K562 (cell line): Measurements from ENCODE around the gene ADAMTS2. TPM values are rescaled to one million over a fixed set of nuclear protein-coding genes. Genes with fewer than 3 reads are reported as not detected.

Experiments
- ATAC-seq: fragments of 200-7000 bp; cut with Tn5 transposase; 3 replicates; pipeline ENCODE4 v1.9.1; 2020; ENCODE audit warnings: moderate library complexity
- BruUV-seq: library from RNA; stranded (reverse); fragments of 400-500 nt; replicated peaks from 2 replicates; lab custom pipeline; 2021; lab: Mats Ljungman, UMichigan
- CTCF ChIA-PET: fragments of 300-600 bp; formaldehyde crosslinking; extraction: SDS; loops from one replicate; lab custom pipeline; 2021; ENCODE audit warnings: low intra/inter-chr PET ratio; lab: Yijun Ruan, JAX
- POLR2A ChIA-PET: fragments of 300-600, 350-650 bp; sonication (Branson Sonifier 250); formaldehyde crosslinking; extraction: SDS; loops from one replicate; lab custom pipeline; 2021; ENCODE audit warnings: antibody characterized with exemption, inconsistent platforms; lab: Yijun Ruan, JAX
- DNase-seq, 4 experiments: peaks; one replicate each; pipeline versions ENCODE4 v3.0.0 to v3.0.0-alpha.2; 2011 to 2018; ENCODE audit warnings: low spot score in 3 of 4, mixed read lengths in 3 of 4; ENCODE audit errors: extremely low read depth in 1 of 4
- FAIRE-seq: peaks from 2 replicates; lab custom pipeline; 2011; peaks lifted over from hg19 to GRCh38; lab: Jason Lieb, UNC
- H2AFZ ChIP-seq: 2 replicates; pipeline ENCODE4 v1.6.0; 2011; ENCODE audit warnings: low read depth, low read length, control low read depth, inconsistent platforms
- H3K27ac ChIP-seq: fragments of 200-600 bp; 3 replicates; pipeline ENCODE4 v1.8.0; 2011; ENCODE audit warnings: low read depth, mild to moderate bottlenecking, control low read depth, inconsistent platforms, low read length, moderate library complexity, mixed read lengths; ENCODE audit errors: extremely low read depth
- H3K27me3 ChIP-seq, 2 experiments: fragments of 300-600 bp in 1 of 2; 2 replicates in 1 of 2; 3 replicates in 1 of 2; pipeline versions ENCODE4 v1.6.0 to v1.8.0; 2011; ENCODE audit warnings: inconsistent platforms in 2 of 2, low read length in 2 of 2, mild to moderate bottlenecking in 1 of 2, mixed read lengths in 1 of 2, moderate library complexity in 1 of 2; ENCODE audit not compliant: control insufficient read depth in 2 of 2, insufficient read depth in 2 of 2
- H3K36me3 ChIP-seq: fragments of 300-600 bp; 3 replicates; pipeline ENCODE4 v1.8.0; 2011; ENCODE audit warnings: mild to moderate bottlenecking, low read length, inconsistent platforms; ENCODE audit not compliant: control insufficient read depth, insufficient read depth
- H3K4me1 ChIP-seq, 2 experiments: fragments of 200-600 bp in 1 of 2; replicated peaks in 1 of 2; 2 replicates in 1 of 2; 3 replicates in 1 of 2; pipeline versions ENCODE4 v1.5.1 to v1.8.0; 2011; ENCODE audit warnings: inconsistent platforms in 2 of 2, low read length in 2 of 2, mild to moderate bottlenecking in 1 of 2, mixed read lengths in 1 of 2, moderate library complexity in 1 of 2; ENCODE audit not compliant: control insufficient read depth in 2 of 2, insufficient read depth in 2 of 2
- H3K4me2 ChIP-seq: 2 replicates; pipeline ENCODE4 v1.6.1; 2011; ENCODE audit warnings: low read length, control low read depth, inconsistent platforms, mixed read lengths; ENCODE audit not compliant: insufficient read depth
- H3K4me3 ChIP-seq: fragments of 200-600 bp; sonication (generic), shearing (Covaris generic); 2 replicates; pipeline ENCODE4 v1.5.1; 2016; ENCODE audit warnings: control low read depth, inconsistent platforms
- H3K79me2 ChIP-seq: fragments of 200-600 bp; 3 replicates; pipeline ENCODE4 v1.8.0; 2011; ENCODE audit warnings: low read length, inconsistent platforms; ENCODE audit not compliant: control insufficient read depth, insufficient read depth
- H3K9ac ChIP-seq, 2 experiments: 2 replicates each; pipeline versions ENCODE4 v1.6.0 to v1.6.1; 2011; ENCODE audit warnings: low read depth in 2 of 2, low read length in 2 of 2, control low read depth in 1 of 2, inconsistent platforms in 1 of 2, mild to moderate bottlenecking in 1 of 2, mixed read lengths in 1 of 2; ENCODE audit not compliant: insufficient read depth in 1 of 2
- H3K9me1 ChIP-seq: one replicate; pipeline ENCODE4 v1.6.0; 2011; ENCODE audit warnings: inconsistent platforms, mild to moderate bottlenecking, low read length, moderate library complexity; ENCODE audit not compliant: control insufficient read depth, insufficient read depth
- H3K9me3 ChIP-seq: replicated peaks from 2 replicates; pipeline ENCODE4 v1.5.1; 2011; ENCODE audit warnings: low read depth, low read length, inconsistent platforms; ENCODE audit not compliant: control insufficient read depth, insufficient read depth
- H4K20me1 ChIP-seq: replicated peaks from 2 replicates; pipeline ENCODE4 v1.6.1; 2011; ENCODE audit warnings: low read length, inconsistent platforms, mixed read lengths; ENCODE audit not compliant: control insufficient read depth, insufficient read depth
- ATF1 ChIP-seq, 2 experiments: fragments of 450-650 bp in 1 of 2; IDR thresholded peaks; 2 replicates each; pipeline ENCODE4 v1.6.1; 2016; ENCODE audit warnings: missing compliant biosample characterization in 1 of 2, missing genetic modification characterization in 1 of 2
- ELF2 ChIP-seq: fragments of 250-450 bp; sonication (Bioruptor Pico); IDR thresholded peaks from 2 replicates; pipeline ENCODE4 v1.5.0; 2021; ENCODE audit warnings: mild to moderate bottlenecking
- EP400 ChIP-seq: fragments of 450-650 bp; IDR thresholded peaks from 2 replicates; pipeline ENCODE4 v1.6.1; 2017; ENCODE audit warnings: antibody characterized with exemption, mild to moderate bottlenecking, moderate library complexity
- GATA2 ChIP-seq: sonication (generic); formaldehyde crosslinking; IDR thresholded peaks from 2 replicates; pipeline ENCODE4 v1.4.0; 2020; ENCODE audit warnings: mild to moderate bottlenecking, missing genetic modification reagents
- HDAC3 ChIP-seq: fragments of 450-650 bp; IDR thresholded peaks from 2 replicates; pipeline ENCODE4 v1.6.1; 2018; ENCODE audit warnings: borderline replicate concordance, mild to moderate bottlenecking, moderate library complexity; ENCODE audit not compliant: partially characterized antibody
- NEUROD1 ChIP-seq: fragments of 150-350 bp; IDR thresholded peaks from 2 replicates; pipeline ENCODE4 v1.6.1; 2014; ENCODE audit warnings: borderline replicate concordance, low read length, low read depth; ENCODE audit not compliant: partially characterized antibody
- SMARCC2 ChIP-seq: fragments of 450-650 bp; IDR thresholded peaks from 2 replicates; pipeline ENCODE4 v1.6.1; 2017; ENCODE audit warnings: antibody characterized with exemption, moderate library complexity, mild to moderate bottlenecking, low read depth
- TAL1 ChIP-seq: fragments of 450-650 bp; IDR thresholded peaks from 2 replicates; pipeline ENCODE4 v1.6.1; 2016; ENCODE audit warnings: mild to moderate bottlenecking
- ZNF347 ChIP-seq: fragments of 450-650 bp; formaldehyde crosslinking; IDR thresholded peaks from 2 replicates; pipeline ENCODE4 v1.4.0; 2020; ENCODE audit warnings: low read depth, mild to moderate bottlenecking, moderate library complexity
- WGBS: fragments of 100-300 bp; shearing (Covaris generic); methylation state at CpG from one replicate; pipeline ENCODE4 v1.1.6; 2016; ENCODE audit warnings: low coverage, mixed read lengths; ENCODE audit not compliant: insufficient coverage; ENCODE audit errors: missing lambda C conversion rate; 5-methylcytosine and 5-hydroxymethylcytosine counted together
- in situ Hi-C: fragments of 300-500 bp; cut with MboI; formaldehyde crosslinking; loops from 4 replicates; pipeline ENCODE4 v1.15.0; 2018; ENCODE audit warnings: inconsistent platforms, mixed read lengths
- intact Hi-C: fragments of 100-400 bp; cut with micrococcal nuclease; formaldehyde crosslinking; loops from 2 replicates; pipeline ENCODE4 v1.14.2; 2022
- polyA plus RNA-seq, 8 experiments: library from polyadenylated mRNA; depleted of rRNA in 4 of 8; stranded (reverse) in 5 of 8; unstranded in 3 of 8; fragments of >200 nt; fragmentation: Nextera tagmentation in 2 of 8; fragmentation: Illumina TruSeq in 1 of 8; extraction: Ambion mirVana in 2 of 8; extraction: Trizol in 1 of 8; gene quantifications; 2 replicates each; pipeline versions ENCODE4 v1.2.1 to v1.2.3, GENCODE V29; 2011 to 2014; ENCODE audit warnings: inconsistent platforms in 1 of 8, missing spikeins in 1 of 8
- total RNA-seq, 7 experiments: library from RNA; depleted of rRNA in 6 of 7; stranded (reverse); fragments of >200 nt in 6 of 7; fragmentation: Illumina TruSeq in 2 of 7; extraction: Trizol in 2 of 7; gene quantifications; 2 replicates each; pipeline versions ENCODE4 v1.2.1 to v1.2.3, GENCODE V29; 2011 to 2021; ENCODE audit warnings: low replicate concordance in 1 of 7
- TF ChIP-seq, protein P1 (sequence below): fragments of 250-450 bp; sonication (Bioruptor Pico); IDR thresholded peaks from 2 replicates; pipeline ENCODE4 v1.5.0; 2020; ENCODE audit warnings: mild to moderate bottlenecking

The ADAMTS2 gene
- total and polyA plus RNA-seq, 9 of the 15 experiments (the other 6 are each of a cell fraction or from before 2014, with no cell fraction given), result not detected

DNA sequence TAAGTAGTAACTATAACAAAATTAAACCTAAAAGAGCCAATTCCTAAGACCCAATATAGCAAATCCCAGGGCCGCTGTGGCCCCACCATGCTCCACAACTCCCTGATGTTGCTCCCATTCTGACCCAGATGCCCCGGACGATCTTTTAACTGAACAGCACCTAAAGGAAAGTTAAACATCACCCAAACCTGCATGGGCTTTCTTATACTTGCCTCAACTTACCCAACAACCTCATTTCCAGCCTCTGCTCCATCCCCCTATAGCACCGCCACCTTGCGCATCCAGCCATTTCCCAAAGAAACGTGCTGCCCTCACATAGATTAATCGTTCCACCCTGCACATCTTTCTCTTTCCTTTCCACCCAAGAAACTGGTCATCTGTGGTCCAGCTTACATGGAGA, 230.5 kb downstream of the ADAMTS2 start:
- H3K9me3 ChIP-seq, result no peaks in the 10 kb centered on the region
- H3K79me2 ChIP-seq, result no peaks in the 10 kb centered on the region
- TF ChIP-seq TAL1 (no peak), SMARCC2 (no peak)
- TF ChIP-seq, protein P1, sequence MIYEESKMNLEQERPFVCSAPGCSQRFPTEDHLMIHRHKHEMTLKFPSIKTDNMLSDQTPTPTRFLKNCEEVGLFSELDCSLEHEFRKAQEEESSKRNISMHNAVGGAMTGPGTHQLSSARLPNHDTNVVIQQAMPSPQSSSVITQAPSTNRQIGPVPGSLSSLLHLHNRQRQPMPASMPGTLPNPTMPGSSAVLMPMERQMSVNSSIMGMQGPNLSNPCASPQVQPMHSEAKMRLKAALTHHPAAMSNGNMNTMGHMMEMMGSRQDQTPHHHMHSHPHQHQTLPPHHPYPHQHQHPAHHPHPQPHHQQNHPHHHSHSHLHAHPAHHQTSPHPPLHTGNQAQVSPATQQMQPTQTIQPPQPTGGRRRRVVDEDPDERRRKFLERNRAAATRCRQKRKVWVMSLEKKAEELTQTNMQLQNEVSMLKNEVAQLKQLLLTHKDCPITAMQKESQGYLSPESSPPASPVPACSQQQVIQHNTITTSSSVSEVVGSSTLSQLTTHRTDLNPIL (CRISPR knock-in tag), result no peak
- intact Hi-C loops, result no loop called here
- ChIA-PET CTCF (no interaction called here), POLR2A (no interaction called here)
- H2AFZ ChIP-seq, result no peak overlapping the region
- no peak overlapping the region for H3K4me2 ChIP-seq
- no peak overlapping the region for H3K4me3 ChIP-seq
- DNase-seq (no peak), ATAC-seq (no peak), FAIRE-seq (no peak)
- WGBS, result 6% methylated on average over 6 of the region's 7 CpGs
- BruUV-seq, result no TSS peak
- no peaks in the 10 kb centered on the region for H3K4me1 ChIP-seq
- no peaks in the 10 kb centered on the region for H3K36me3 ChIP-seq
- in situ Hi-C loops, result no loop called here
- no peaks in the 10 kb centered on the region for H4K20me1 ChIP-seq
- no peak overlapping the region for H3K9ac ChIP-seq
- H3K27ac ChIP-seq, result no peak overlapping the region
- no peaks in the 10 kb centered on the region for H3K9me1 ChIP-seq
- peaks cover 0 to 21% of the 10 kb centered on the region in 2 experiments; a peak in 2 of 5 replicates for H3K27me3 ChIP-seq

DNA sequence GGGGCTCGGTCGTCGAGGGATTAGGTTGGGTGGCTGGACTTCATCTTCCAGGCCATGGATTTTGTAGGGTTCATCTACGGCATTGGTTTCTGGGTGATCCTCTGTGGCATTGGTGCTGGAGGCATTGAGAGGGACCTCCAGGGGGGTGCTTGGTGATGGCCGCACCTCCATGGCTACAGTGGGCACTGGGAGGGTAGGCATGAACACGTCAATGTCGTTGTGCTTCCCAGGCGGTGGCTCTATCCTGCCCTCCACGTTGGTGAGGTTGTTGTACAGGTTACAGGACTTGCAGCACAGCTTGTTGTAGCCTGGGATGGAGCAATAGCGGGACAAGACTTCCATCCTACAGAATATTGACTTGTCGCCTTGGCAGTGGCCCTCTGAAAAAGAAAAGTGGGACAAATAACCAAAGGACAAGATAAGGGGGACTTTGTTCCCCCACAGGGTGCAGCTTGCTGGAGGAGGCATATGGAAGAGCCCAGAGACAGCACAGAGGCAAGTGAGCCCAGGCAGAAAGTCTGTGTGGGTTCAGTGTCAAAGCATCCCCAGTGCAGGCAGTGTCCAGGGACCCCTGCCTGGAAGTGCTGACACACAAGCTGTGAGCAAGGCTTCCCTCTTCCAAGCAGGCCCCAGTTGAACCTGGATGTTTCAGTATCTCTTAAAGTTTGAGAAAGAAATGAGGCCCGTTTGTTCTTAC, 231.2 kb downstream of the ADAMTS2 start:
- H3K9me3 ChIP-seq, result no peaks in the 10 kb centered on the region
- H3K4me3 ChIP-seq, result no peak overlapping the region
- no peaks in the 10 kb centered on the region for H4K20me1 ChIP-seq
- H3K27ac ChIP-seq, result no peak overlapping the region
- DNase-seq, result no peak
- H3K9ac ChIP-seq, result no peak overlapping the region
- peaks cover 0 to 21% of the 10 kb centered on the region in 2 experiments; a peak in 2 of 5 replicates for H3K27me3 ChIP-seq
- intact Hi-C loops (no loop called here), in situ Hi-C loops (no loop called here)
- BruUV-seq, result no TSS peak
- H2AFZ ChIP-seq, result no peak overlapping the region
- H3K79me2 ChIP-seq, result no peaks in the 10 kb centered on the region
- H3K36me3 ChIP-seq, result no peaks in the 10 kb centered on the region
- ChIA-PET POLR2A (interaction anchor here (0.6 kb wide), 1 partner anchor 8 kb away, joined by 3 read pairs; no protein-coding TSS in a partner anchor), CTCF (no interaction called here)
- no peaks in the 10 kb centered on the region for H3K4me1 ChIP-seq
- H3K9me1 ChIP-seq, result no peaks in the 10 kb centered on the region
- FAIRE-seq, result no peak
- no peak for ATAC-seq
- no peak overlapping the region for H3K4me2 ChIP-seq
- WGBS, result under 1% methylated on average over 12 of the region's 12 CpGs
- no peak for TF ChIP-seq NEUROD1
- no peak for TF ChIP-seq ELF2 (CRISPR knock-in tag)
- TF ChIP-seq ZNF347 (CRISPR knock-in tag), result no peak
- no peak for TF ChIP-seq ATF1 (CRISPR knock-in tag; IDR thresholded peaks at IDR 0.05)
- no peak for TF ChIP-seq ATF1 (tag; IDR thresholded peaks at IDR 0.05)
- no peak for TF ChIP-seq GATA2 (CRISPR knock-in tag)
- no peak for TF ChIP-seq EP400
- TF ChIP-seq HDAC3, result no peak
